Measurements from ENCODE around the gene LSM2.

LSM2 gene

GRCh38 chr6:31750411-31751022 lies 56.2 kb downstream of the LSM2 start:
- no peak for DNase-seq (ENCODE audit: low spot score)

DNA sequence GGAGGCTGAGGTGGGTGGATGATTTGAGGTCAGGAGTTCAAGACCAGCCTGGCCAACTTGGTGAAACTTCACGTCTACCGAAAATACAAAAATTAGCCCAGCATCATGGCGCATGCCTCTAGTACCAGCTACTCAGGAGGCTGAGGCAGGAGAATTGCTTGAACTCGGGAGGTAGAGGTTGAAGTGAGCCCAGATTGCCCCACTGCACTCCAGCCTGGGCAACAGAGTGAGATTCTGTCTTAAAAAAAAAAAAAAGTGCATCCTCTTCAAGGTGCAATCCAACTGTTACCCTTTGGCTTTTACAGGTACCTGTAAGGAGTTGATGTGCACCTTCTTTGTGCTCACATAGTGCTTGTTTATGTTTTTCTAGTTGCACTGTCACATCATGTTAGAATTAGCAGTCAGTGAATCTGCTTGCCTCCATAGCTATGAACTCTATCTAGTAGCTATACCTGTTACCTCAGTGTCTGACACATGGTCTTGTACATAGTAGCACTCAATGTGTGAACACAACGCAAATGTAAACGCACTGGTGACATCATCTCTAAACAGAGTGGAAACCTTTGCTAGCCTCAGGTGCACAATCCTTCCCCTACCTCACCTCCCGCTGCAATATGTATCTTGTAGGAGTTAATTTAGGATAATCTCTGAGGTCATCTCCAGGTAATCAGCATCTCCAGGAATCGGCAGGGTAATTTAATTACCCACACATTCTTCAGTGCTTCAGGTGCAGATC lies 57.3 kb downstream of the LSM2 start:
- no peak for DNase-seq (ENCODE audit: low spot score)

All from AG20443 (cell line).